ENCODE data around the gene PTPRT.

DNA sequence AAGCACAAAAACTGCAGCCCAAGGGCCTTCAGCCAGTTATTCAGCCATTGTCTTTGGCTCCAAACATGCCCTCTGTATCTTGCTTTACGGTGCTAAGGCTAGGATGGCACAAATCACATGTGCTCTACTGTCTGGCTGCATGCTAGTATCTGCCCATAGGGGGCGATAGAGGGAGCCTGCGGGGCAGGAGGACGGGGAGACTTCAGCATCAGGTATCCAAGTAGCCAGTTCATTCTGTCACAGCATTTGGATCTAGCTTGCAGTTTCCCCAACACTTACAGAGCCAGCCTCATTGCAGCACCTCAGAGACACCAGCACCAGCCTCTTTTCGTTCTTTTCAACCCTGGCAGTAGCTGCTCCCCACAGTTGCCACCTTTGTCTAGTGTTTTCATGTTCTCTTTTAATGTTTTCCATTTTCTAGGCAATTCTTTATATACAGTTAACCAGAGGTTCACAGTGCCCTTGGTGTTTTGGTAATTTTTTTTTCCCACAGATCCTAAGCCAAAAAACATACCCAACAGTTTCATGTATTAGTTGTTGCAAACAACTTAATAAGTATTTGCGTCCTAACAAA, 705.9 kb downstream of the PTPRT start:
- no peak for TF ChIP-seq POLR2A (IDR thresholded peaks at IDR 0.05)
- TF ChIP-seq, protein P1, sequence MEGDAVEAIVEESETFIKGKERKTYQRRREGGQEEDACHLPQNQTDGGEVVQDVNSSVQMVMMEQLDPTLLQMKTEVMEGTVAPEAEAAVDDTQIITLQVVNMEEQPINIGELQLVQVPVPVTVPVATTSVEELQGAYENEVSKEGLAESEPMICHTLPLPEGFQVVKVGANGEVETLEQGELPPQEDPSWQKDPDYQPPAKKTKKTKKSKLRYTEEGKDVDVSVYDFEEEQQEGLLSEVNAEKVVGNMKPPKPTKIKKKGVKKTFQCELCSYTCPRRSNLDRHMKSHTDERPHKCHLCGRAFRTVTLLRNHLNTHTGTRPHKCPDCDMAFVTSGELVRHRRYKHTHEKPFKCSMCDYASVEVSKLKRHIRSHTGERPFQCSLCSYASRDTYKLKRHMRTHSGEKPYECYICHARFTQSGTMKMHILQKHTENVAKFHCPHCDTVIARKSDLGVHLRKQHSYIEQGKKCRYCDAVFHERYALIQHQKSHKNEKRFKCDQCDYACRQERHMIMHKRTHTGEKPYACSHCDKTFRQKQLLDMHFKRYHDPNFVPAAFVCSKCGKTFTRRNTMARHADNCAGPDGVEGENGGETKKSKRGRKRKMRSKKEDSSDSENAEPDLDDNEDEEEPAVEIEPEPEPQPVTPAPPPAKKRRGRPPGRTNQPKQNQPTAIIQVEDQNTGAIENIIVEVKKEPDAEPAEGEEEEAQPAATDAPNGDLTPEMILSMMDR (IDR thresholded peaks at IDR 0.05) = no peak
